H4 (cell line): ENCODE measurements around the gene USP5. TPM values are rescaled to one million over a fixed set of nuclear protein-coding genes. Genes with fewer than 3 reads are reported as not detected.
A peak's percentile ranks its signal among the peaks of the same experiment; 100 is the strongest.
"Not testable (repeated sequence)": the region's sequence is repeated elsewhere in the genome, so short reads cannot be mapped to it uniquely, and the experiment has no call there.

Source experiments
- DNase-seq: peaks from one replicate; pipeline ENCODE4 v3.0.0-alpha.2; 2015; ENCODE audit warnings: low spot score
- total RNA-seq: library from RNA; depleted of rRNA; stranded (reverse); fragments of >200 nt; shearing (Covaris generic); gene quantifications from 2 replicates; pipeline ENCODE4 v1.2.3, GENCODE V29; 2014

Gene USP5
- total RNA-seq, 1 experiment from 2014 or later, result 86.2 TPM

DNA sequence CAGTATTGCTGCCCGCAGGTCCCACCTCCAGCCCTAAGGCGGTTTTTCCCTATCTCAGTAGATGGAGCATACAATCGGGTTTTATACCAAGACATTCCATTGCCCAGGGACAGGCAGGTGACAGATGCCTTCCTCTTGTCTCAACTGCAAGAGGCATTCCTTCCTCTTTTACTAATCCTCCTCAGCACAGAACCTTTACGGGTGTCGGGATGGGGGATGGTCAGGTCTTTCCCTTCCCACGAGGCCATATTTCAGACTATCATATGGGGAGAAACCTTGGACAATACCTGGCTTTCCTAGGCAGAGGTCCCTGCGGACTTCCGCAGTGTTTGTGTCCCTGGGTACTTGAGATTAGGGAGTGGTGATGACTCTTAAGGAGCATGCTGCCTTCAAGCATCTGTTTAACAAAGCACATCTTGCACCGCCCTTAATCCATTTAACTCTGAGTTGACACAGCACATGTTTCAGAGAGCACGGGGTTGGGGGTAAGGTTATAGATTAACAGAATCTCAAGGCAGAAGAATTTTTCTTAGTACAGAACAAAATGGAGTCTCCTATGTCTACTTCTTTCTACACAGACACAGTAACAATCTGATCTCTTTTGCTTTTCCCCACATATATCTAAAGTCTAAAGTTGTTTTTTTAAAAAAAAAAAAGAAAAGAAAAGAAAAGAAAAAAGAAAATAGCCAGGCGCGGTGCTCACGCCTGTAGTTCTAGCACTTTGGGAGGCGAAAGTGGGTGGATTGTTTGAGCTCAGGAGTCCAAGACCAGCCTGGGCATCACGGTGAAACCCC lies 34.5 kb downstream of the USP5 start:
- not testable (repeated sequence) for DNase-seq

DNA sequence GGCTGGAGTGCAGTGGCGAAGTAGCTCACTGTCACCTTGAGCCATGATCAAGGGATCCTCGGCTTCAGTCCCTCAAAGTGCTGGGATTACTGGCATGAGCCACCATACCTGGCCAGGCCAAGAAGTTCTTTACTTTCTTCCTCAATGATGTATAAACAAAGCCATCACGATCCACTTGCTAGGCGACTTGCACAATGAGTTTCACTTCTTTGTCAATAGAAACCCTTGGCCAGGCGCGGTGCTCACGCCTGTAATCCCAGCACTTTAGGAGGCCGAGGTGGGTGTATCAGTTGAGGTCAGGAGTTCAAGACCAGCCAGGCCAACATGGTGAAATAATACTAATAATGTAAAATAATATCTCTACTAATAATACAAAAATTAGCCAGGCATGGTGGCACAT lies 35.5 kb downstream of the USP5 start:
- no peak for DNase-seq

DNA sequence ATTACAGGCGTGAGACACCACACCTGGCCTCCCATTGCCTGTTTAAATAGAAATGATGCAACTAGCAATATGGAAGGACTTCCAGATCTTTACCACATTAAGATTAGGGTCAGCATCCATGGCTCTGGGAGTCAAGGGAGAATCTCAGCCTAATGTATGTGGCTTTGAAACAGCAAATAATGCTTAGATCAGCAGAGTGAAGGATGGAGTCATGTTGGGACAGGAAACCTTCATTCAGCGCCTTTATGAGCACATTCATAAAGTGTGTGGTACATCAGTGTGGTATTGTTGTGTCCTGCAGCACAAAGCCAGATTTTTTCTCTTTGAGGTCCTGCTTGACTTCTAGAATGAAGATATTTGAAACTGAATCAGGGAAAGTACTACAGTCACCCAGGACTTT lies 36.4 kb downstream of the USP5 start:
- DNase-seq, result peak; percentile 2

DNA sequence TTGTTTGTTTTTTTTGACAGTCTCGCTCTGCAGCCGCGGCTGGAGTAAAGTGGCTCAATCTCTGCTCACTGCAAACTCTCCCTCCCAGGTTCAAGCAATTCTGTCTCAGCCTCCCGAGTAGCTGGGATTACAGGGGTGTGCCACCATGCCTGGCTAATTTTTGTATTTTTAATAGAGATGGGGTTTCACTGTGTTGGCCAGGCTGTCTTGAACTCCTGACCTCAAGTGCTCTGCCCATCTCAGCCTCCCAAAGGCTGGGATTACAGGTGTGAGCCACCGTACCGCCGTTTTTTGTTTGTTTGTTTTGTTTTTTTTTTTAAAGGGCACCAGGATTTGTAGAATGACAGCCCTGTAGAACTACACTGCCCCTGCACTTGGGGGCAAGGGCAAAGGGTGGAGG lies 36.8 kb downstream of the USP5 start:
- DNase-seq, result not testable (repeated sequence)

DNA sequence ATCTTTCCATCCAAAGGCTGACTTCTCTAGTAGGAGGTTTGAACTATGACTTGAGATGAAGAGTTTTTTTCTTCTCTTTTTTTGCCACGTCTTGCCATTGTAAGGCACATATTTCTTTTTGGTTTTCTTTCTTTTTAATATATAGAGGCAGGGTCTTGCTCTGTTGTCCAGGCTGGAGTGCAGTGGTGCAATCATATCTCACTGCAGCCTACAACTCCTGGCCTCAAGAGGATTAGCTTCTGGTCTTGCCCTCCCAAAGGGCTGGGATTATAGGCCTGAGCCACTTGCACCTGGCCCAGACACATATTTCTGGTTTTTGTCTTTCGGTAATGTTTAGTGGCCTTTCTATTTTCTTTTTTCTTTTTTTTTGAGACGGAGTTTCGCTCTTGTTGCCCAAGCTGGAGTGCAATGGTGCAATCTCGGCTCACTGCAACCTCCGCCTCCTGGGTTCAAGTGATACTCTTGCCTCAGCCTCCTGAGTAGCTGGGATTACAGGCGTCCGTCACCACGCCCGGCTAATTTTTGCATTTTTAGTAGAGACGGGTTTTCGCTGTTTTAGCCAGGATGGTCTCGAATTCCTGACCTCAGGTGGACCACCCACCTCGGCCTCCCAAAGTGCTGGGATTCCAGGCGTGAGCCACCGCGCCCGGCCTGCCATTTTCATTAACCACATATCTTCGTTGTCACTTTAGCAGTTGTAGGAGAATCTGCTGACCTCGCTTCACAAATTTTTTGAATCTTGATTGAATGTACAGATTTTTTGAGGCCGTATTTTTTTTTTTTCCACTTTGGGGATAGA lies 38.0 kb downstream of the USP5 start:
- DNase-seq, result not testable (repeated sequence)

DNA sequence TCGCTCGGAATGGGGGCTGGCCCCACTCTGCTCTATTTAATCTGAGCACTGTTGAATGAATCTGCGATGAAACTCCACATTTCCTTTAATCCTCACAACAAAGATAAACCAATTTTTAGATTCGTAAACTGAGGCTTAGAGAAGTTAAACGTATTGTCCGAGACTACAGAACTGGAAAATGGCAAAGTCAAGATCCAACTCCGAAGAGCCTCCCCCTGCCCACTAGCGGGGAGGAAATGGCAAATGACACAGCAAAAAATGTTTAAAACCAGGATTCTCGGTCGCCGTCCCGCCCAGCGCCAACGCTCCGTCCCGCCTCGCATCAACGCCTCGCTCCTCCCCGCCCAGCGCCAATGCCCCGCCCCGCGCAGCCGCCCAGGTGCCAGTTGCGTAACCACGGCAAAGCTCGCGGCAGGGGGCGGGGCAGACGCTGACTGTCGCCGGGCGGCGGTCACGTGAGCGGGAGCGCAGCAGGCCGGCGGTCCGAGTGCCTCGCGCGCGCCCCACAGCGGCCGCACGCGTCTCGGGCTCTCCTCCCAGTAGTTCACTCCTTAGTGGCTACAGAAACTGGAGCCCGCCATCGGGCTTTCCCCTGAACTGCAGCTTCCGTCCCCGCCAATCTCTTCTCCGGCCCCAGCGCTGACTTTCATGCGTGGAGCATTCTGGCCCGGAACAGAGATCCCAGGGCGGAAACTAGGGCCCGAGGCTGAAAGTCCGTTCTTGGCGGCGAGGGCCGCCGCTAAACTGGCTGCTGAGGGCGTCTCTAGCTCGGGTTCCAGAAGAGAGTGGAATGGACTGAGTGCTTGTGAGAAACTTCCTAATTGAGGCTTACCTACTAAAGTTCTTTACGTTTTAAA lies 39.1 kb downstream of the USP5 start:
- DNase-seq, result peak; percentile 95

DNA sequence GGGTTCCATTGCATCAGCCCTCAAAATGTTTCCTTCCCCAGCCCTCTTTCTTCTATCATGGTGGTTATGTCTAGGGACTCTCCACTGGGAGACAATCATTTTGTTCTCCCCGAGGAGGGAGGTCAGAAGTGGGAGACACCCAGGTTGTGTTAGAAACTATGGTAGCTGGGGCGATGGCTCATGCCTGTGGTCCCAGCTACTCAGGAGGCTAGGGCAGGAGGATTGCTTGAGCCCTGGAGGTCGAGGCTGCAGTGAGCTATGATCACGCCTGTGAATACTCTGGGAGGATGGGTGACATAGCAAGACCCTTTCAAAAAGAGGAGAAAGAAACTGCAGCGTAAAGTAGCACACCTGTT lies 39.7 kb downstream of the USP5 start:
- DNase-seq, result peak; percentile 5

DNA sequence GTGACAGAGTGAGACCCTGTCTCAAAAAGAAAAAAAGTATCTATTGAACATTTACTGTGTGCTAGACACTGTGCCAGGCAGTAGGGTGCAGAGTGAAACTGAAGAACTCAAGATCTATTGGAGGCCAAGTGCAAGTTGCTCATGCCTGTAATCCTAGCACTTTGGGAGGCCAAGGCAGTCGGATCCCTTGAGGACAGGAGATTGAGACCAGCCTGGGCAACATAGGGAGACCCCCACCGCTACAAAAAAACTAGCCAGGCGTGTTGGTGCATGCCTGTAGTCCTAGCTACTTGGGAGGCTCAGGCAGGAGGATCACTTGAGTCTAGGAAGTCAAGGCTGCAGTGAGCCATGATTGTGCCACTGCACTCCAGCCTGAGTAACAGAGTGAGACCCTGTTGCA lies 40.7 kb downstream of the USP5 start:
- not testable (repeated sequence) for DNase-seq

DNA sequence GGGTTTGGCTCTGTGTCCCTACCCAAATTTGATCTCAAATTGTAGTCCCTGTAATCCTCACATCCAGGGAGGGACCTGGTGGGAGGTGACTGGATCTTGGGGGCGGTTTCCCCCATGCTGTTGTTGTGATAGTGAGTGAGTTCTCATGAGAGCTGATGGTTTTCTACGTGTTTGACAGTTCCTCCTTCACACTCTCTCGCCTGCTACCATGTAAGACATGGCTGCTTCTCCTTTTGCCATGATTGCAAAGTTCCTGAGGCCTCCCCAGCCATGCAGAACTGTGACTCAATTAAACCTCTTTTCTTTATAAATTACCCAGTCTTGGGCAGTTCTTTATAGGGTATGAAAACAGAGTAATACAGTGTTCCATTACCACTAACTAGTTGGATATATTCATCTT lies 42.4 kb downstream of the USP5 start:
- DNase-seq, result no peak

DNA sequence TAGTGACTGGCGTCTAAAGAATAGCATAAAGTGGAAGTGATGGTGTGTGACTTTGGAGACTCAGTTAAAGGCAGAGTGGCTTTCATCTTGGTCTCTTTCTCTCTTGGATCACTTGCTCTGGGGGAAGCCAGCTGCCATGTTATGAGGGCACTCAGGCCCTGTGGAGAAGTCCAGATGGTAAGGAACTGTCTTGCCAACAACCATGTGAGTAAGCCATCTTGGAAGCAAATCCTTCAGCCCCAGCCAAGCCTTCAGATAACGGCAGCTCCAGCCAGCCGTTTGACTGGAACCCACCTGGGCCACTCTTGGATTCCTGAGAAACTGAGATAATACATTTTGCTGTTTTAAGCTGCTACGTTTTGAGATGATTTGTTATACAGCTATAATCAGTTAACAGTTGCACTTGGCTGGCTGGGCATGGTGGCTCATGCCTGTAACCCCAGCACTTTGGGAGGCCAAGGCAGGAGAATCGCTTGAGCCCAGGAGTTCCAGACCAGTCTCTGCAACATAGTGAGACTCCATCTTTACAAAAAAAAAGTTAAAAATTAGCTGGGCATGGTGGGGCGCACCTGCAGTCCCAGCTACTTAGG lies 45.0 kb downstream of the USP5 start:
- no peak for DNase-seq

DNA sequence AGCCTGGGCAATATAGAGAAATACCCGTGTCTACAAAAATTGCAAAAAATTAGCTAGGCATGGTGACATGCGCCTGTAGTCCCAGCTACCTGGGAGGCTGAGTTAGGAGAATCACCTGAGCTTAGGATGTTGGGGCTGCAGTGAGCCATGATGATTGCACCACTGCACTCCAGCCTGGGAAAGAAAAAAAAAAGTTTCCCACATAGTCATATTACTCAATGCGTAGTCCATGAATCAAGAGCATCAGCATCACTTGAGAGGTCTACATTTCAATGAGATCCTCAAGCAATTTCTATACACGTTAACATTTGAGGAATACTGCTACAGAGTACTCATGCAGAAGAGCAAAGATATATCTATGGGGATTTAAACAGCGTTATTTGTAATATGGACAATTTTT lies 47.5 kb downstream of the USP5 start:
- no peak for DNase-seq

DNA sequence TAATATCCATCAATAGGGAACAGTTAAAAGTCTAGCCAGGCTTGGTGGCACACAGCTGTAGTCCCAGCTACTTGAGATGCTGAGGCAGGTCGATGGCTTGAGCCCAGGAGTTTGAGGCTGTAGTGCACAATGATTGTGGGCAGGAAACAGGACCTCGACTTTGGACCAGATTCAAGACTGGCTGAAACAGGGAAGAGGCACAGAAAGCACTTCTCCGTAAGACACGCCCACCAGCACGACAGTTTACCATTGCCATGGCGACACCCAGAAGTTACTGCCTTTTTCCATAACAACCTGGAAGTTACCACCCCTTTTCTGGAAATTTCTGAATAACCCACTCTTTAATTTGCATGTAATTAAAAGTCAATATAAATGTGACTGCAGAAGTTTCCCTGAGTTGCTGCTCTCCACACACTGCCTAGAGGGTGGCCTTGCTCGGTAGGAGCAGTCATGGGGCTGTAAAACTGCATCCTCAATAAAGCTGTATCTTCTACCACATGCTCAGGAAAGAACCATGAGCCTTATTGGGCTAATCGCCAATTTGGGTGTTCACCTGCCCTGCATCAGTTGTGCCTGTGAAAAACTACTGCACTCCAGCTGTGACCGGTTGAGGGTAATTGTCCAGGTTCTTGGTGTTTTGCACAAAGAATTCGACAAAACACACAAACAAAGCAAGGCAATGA lies 48.0 kb downstream of the USP5 start:
- peak; percentile 89 for DNase-seq

DNA sequence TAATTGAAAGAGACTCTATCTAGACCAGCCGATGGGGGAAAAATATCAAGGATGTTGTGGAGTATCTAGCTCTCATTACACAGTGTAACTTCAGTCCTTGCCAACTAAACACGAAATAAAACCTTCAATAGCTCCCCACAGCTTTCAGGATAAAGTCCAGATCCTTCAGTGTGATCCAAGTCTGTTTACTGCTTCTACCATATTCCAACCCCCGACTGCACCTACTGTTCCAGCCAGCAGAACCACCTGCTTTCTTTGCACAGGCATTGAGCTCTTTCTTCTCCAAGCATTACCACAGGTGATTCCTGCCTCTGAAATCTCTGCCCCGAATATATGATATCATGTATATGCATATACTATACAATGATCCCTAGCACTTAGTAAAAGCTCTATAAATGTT lies 50.5 kb downstream of the USP5 start:
- DNase-seq, result no peak

DNA sequence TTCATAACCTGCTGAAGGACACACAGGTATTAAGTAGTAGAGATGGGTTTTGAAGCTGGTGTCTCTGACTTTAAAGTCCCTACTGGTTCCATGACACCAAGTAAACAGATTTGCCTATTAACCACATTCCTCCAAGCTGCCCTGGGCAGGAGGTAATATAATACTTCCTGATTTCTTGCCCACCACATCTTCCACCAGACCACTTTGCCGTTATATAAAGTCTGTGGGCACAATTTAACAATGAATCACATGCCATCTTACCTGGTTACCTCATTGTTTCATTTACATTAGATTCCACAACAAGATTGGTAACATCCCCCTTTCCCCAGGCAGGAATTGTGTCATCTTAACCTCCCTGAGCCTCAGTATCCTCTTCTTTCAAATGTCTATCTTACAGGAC lies 51.8 kb downstream of the USP5 start:
- peak; percentile 64 for DNase-seq

DNA sequence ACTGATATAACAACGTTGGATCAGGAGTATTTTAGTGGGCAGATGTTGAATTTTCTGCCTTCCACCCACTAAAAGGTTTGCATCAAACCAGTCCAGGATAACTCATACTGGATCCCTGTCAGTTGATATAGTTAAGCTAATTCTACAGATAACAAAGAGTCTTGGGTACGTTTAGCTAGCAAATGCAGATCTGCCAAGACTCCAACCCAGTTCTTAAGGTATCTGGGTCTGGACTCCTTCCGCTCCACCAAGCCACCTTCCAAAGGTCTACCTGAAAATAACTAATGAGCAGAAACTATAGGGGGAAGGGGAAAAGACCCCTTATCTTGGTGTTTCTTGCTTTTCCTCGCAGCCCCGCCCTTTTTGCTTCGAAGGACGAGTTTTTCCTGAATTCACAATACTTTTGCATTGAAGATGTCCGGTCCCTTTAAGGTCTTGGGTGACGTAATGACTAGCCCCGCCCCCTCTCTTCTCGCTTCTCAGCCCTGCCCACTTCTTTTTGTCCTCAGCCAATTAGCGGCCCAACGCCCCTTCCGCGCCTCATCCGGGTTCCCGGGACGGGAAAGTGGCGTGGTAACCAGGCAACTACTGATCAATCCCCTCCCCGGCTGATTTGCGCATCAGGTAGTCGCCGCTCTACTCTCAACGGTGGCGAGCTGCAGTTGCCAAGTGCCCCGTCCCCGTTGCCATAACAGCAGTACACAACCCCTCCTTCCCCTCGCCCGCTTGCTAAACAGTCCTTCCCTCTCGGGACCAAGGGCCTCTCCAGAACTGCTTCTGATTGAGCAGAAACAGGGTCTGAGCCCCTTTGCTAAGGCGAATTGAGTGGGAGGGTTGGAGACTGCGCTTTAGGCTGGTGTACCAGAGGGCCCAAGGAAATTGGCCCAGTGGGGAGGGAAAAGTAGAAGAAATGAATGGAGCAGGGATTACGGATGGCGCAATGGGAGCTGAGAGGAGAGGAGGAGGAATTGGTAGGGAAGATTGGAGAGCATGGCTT lies 52.6 kb downstream of the USP5 start, which contains the start of gene LRRC23:
Gene LRRC23 (plus strand): TSS at position 543 of the 997 bp plus-strand sequence. CDS start 812 bp downstream, outside the sequence.
- DNase-seq, result peak; percentile 94

DNA sequence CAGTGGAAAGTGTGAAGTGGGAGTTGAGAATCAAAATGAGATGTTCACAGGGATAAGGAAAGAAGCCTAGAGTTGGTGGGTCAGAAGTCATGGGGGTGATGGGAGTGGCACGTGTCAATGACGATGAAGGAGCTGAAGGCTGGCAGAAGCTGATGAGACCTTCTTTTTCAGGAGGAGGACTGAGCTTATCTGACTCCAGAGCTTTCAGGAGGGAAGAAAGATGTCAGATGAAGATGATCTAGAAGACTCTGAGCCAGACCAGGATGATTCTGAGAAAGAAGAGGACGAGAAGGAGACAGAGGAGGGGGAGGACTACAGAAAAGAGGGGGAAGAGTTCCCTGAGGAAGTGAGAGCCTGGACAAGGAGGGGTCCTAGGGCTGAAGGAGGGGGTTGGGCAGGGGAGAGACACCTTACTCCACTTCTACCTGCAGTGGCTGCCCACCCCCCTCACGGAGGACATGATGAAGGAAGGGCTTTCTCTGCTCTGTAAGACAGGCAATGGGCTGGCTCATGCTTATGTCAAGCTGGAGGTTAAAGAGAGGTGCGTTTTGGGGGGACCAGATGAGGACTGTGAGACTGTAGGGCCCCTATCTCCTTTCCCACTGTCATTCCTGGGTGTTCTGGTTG lies 53.6 kb downstream of the USP5 start:
- DNase-seq, result no peak

DNA sequence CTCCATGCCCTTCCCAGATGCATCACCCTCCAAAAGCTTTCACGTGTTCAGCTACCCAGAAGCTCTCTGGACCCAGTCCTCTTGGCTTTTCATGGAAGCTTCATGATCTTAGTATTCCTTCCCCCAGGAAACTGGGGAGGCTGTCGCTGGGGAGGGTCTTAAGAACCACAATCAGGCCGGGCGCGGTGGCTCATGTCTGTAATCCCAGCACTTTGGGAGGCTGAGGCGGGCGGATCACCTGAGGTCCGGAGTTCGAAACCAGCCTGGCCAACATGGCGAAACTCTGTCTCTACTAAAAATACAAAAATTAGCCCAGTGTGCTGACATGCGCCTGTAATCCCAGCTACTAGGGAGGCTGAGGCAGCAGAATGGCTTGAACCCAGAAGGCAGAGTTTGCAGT lies 56.2 kb downstream of the USP5 start:
- not testable (repeated sequence) for DNase-seq

DNA sequence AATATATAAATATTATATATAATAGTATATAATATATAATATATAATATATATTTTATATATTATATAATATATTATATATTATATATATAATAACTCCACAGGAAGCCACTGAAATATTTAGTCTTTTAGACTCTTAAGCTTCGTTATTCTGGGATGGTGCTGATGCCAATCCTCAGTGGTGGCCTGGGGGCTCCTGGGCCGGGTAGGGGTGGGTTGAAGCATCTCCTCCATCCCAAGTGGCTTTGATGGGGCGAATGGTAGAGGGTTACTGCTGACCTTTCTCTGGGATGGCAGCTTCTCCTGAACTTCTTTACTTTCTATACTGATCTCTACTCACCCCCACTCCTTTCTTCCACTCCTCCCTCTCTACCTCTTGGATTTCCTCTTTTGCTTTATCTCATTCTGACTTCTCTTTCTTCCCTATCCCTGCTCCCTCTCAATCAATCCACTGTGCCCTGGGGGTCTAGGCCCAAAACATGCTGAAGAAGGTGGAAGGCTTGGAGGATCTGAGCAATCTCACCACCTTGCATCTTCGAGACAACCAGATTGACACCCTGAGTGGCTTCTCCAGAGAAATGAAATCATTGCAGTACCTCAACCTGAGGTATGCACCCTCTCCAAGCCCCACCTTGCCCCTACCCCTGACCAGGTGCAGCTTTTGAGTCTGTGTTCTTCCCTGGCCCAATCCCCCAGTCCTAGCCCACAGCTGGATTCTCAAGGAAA lies 57.6 kb downstream of the USP5 start:
- no peak for DNase-seq
